C4-2B (cell line): ENCODE measurements around the gene PPP1R27.

Experiments used
- H3K27ac ChIP-seq: fragments of 450-650 bp; 2 replicates; pipeline ENCODE4 v1.5.1; 2017
- ZFX ChIP-seq: fragments of 450-650 bp; IDR thresholded peaks from 2 replicates; pipeline ENCODE4 v1.6.1; 2017
- TF ChIP-seq, protein P1 (sequence below): fragments of 450-650 bp; conservative IDR thresholded peaks from 2 replicates; pipeline ENCODE4 v1.5.1; 2017; ENCODE audit warnings: mild to moderate bottlenecking

Gene PPP1R27

DNA sequence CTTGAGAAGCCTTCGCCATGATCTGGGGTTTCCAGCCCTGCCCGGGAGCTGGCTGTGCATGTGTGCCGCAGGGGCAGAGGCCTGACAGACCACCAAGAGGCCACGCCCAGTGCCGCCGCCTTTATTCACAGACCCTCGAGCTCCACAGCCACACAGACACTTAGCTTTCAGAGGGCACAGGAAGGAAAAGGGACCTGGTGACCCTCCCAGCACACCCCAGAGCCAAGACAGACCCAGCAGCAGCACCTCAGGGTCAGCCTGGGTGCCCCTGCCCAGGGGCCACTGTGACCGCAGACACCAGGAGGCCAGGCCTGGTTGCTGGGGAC is 12.6 kb downstream of the PPP1R27 start:
- peak overlapping the region; percentile 96 for H3K27ac ChIP-seq
- no peak for TF ChIP-seq ZFX
- TF ChIP-seq, protein P1, sequence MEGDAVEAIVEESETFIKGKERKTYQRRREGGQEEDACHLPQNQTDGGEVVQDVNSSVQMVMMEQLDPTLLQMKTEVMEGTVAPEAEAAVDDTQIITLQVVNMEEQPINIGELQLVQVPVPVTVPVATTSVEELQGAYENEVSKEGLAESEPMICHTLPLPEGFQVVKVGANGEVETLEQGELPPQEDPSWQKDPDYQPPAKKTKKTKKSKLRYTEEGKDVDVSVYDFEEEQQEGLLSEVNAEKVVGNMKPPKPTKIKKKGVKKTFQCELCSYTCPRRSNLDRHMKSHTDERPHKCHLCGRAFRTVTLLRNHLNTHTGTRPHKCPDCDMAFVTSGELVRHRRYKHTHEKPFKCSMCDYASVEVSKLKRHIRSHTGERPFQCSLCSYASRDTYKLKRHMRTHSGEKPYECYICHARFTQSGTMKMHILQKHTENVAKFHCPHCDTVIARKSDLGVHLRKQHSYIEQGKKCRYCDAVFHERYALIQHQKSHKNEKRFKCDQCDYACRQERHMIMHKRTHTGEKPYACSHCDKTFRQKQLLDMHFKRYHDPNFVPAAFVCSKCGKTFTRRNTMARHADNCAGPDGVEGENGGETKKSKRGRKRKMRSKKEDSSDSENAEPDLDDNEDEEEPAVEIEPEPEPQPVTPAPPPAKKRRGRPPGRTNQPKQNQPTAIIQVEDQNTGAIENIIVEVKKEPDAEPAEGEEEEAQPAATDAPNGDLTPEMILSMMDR, result no peak

DNA sequence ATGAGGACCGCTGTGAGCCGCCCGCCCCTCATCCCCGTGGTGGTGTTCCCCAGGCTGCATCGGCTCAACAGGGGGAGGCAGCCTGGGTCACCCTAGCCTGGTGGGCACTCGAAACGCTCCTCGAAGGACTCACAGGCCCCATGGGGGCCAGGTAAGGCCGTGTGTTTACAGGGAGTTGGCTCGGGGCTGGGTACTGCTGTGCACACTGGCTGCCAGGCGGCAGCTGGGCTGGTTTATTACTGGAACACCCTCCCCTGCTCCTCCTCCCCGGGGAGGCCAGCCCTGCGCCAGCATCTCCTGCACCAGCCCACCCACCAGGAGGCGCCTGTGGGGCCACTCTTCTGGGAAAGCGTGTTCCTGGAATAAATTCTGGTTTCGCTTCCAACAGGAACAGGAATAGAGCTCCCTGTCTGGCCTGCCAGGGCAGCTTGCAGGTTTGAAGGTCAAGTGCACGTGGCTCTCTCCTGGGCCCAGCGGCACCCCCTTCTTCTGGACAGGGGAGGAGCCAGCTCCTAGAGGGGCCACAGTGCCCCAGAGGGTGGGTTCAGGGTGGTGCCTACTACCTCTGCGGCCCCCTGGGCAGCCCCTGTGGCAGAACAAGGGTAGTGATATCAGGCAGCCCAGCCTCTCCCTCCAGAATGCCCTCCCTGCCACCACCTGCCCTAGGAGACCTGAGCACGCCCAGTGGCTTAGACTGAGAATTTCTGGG is 13.1 kb downstream of the PPP1R27 start:
- H3K27ac ChIP-seq, result peak overlapping the region; percentile 96
- TF ChIP-seq ZFX, result 0 out of 2 replicates have a peak, but pooled peaks have one; percentile 24
- TF ChIP-seq, protein P1, result peak; percentile 96

DNA sequence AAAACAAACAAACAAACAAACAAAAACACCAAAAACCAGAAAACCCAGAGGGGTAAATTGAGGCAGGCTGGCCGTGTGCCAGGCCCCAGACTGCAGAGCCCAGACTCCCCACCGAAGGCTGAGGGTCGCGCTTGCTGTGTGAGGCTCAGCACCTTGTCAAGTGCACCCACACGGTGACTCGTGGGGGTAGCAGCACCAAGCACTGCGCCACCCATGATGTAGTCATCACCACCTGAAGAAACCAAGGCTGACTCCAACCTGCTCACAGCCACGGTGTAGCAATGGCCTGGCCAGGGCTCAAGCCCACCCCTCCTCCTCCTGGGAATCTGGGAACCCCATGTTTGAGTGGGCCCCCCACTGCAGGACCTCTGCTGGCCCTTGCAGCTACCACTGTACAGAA is 13.7 kb downstream of the PPP1R27 start:
- no peak for TF ChIP-seq ZFX
- TF ChIP-seq, protein P1, result no peak
- peak overlapping the region; percentile 96 for H3K27ac ChIP-seq

DNA sequence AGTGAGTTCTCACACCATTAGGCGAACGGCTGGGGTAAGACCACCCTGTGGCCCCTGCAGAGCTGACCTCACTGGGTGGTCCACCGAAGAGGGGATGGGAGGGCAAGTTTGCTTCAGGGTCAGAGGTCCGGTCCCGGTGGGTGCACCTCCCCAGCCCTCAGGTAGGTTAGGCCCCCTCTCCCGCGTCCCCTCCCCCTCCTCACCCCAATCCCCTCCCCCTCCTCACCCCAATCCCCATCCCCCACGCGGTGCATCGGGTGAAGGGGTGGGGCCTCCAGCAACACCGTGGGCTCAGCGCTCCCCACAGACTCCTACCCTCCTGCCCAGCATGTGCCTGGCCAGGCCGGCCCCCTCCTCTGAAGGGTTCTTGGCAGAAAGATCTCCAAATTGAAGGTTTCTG is 15.1 kb downstream of the PPP1R27 start:
- TF ChIP-seq, protein P1, result no peak
- no peak for TF ChIP-seq ZFX
- no peak overlapping the region for H3K27ac ChIP-seq

DNA sequence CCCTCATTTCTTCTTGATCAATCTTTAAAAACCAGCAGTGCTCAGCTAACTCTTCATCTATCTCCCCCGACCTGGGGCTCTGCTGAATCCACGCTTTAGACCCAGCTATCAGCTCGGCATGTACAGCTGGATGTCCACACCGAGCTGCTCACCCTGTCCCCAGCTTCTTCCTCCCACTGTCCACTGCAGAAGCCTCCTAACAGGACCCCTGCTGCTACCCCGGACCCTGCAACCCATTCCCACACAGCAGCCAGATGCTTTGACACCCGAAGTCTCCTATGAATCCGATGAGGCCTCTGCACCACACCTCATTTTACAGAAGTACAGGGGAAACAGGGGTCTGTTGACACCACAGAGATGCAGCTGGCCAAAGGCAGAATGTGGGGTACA is 17.1 kb downstream of the PPP1R27 start:
- no peak for TF ChIP-seq ZFX
- TF ChIP-seq, protein P1, result no peak
- no peak overlapping the region for H3K27ac ChIP-seq

DNA sequence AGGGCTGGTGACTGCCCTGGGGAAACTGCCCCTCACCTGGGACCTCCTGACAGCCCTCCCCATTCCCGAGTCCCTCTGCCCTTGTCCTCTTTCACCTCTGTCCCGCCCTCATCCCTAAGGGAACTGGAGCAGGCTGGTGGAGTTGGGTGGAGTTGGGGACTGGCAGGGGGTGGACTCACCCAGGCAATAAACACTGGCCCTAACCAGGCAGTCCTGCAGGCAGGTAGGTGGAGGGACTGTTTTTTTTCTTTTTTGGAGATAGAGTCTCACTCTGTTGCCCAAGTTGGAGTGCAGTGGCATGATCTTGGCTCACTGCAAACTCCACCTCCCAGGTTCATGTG is 19.2 kb downstream of the PPP1R27 start:
- no peak overlapping the region for H3K27ac ChIP-seq
- no peak for TF ChIP-seq ZFX
- TF ChIP-seq, protein P1, result no peak

DNA sequence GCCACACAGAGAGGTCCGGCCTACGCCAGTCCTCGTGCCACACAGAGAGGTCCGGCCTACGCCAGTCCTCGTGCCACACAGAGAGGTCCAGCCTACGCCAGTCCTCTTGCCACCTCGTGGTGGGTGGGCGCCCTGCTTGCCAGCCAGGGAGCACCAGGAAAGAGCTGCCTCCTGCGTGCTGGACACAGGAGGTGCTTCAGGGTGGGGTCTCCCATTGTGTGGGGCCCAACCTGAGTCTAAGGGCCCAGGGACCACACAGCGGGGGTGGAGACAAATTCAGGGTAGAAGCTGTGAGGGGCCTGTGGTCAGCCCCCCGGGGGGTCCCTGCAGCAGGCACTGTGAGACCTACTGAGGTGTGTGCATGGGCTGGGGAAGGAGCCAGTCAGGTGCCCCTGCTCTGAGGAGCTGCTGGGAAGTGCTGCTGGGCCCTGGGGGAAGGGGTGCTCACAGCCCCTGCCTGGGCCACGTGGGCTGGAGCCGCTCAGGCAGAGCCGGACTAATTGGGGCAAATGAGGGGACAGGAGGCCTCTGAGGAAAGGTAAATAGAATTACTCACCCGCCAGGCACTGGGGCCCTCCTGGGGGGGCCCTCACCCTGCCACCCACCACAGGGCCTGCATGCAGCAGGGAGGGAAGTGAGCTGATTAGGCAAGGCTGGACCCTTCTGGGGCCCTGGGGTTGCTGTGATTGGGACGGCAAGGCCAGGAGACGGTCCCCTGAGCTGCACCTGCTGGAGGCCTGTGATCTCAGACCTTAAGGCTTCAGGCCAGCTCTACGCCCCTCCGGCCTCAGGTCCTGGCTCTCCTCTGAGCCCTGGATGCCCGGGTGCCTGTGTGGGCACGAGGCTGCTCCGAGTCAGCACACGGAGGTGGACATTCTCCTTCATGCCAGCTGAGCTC is 19.9 kb downstream of the PPP1R27 start:
- TF ChIP-seq, protein P1, result no peak
- H3K27ac ChIP-seq, result no peak overlapping the region
